GM12892 (cell line): ENCODE data around the gene TRMT10C.

Experiments
- POLR2A ChIP-seq: IDR thresholded peaks from 2 replicates; pipeline ENCODE4 v1.6.1; 2011; ENCODE audit warnings: low read depth, low read length, control low read depth
- TAF1 ChIP-seq: IDR thresholded peaks from 2 replicates; pipeline ENCODE4 v1.6.1; 2011; ENCODE audit warnings: low read depth, mild to moderate bottlenecking, control low read depth, low read length, borderline replicate concordance

DNA sequence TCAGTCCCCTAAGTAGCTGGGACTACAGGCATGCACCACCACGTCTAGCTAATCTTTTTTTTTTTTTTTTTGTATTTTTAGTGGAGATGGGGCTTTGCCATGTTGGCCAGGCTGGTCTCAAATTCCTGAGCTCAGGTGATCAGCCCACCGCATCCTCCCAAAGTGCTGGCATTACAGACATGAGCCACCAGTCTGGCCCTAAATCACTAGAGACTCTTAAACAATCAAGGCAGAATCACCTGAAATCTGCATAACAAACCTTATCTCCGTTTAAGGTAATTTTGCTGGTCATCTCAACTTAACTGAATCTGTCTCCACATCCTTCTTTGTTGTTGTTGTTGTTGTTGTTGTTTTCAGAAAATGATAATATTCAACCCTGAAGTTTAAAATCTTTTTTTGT, 5.6 kb upstream of the TRMT10C start:
- TF ChIP-seq TAF1 (no peak), POLR2A (no peak)
